ENCODE measurements around the gene TULP4.
"Not testable (repeated sequence)": the region's sequence is repeated elsewhere in the genome, so short reads cannot be mapped to it uniquely, and the experiment has no call there.

TULP4 gene

DNA sequence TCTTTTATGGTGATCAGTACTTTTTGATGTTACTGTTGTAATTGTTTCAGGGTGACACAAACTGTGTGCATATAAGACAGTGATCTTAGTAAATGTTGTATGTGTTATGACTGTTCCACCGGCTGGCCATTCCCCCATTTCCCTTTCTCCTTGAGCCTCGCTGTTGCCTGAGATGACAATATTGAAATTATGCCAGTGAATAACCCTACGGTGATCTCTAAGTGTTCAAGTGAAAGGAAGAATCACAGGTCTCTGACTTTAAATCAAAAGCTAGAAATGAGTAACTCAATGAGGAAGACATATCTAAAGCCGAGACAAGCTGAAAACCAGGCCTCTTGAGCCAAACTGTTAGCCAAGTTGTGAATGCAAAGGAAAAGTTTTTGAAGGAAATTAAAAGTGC is 32.3 kb downstream of the TULP4 start:
- FAIRE-seq (no peak), DNase-seq (ENCODE audit: insufficient read length, low spot score) (no peak)
- TF ChIP-seq, protein P1, sequence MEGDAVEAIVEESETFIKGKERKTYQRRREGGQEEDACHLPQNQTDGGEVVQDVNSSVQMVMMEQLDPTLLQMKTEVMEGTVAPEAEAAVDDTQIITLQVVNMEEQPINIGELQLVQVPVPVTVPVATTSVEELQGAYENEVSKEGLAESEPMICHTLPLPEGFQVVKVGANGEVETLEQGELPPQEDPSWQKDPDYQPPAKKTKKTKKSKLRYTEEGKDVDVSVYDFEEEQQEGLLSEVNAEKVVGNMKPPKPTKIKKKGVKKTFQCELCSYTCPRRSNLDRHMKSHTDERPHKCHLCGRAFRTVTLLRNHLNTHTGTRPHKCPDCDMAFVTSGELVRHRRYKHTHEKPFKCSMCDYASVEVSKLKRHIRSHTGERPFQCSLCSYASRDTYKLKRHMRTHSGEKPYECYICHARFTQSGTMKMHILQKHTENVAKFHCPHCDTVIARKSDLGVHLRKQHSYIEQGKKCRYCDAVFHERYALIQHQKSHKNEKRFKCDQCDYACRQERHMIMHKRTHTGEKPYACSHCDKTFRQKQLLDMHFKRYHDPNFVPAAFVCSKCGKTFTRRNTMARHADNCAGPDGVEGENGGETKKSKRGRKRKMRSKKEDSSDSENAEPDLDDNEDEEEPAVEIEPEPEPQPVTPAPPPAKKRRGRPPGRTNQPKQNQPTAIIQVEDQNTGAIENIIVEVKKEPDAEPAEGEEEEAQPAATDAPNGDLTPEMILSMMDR (IDR thresholded peaks at IDR 0.05; ENCODE audit: insufficient read depth, missing control alignments), result no peak

DNA sequence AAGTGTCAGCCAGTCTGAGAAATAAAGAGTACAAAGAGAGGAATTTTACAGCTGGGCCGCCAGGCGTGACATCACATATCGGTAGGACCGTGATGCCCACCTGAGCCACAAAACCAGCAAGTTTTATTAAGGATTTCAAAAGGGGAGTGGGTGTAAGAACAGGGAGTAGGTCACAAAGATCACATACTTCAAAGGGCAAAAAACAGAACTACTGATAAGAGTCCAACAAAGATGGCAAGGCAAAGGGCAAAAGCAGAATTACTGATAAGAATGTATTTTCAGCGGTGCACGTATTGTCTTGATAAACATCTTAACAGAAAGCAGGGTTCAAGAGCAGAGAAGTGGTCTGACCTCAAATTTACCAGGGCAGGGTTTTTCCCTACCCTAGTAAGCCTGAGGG is 33.2 kb downstream of the TULP4 start:
- not testable (repeated sequence) for FAIRE-seq

DNA sequence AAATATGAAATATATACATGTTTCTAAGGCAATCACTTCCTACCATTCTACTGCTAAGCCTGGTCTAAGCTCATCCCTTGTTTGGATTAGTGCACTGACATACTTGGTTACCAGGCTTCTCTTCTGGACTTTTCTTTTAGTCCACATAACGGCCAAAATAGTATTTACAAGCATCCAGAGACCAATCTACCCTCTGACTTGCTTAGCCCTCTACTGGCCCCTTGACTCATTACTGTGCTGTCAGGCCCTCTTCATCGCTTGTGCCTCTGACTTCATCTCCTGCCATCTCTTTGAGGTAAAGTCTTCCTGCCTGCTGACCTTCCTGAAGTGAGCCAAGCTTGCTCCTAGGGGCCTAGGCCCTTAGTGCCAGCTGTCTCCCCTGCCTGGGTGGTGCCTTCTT is 35.1 kb downstream of the TULP4 start:
- TF ChIP-seq, protein P1 (IDR thresholded peaks at IDR 0.05; ENCODE audit: insufficient read depth, missing control alignments), result no peak

More for the DNA sequence above, 33.2 kb downstream of the TULP4 start:
- not testable (repeated sequence) for DNase-seq (ENCODE audit: insufficient read length, low spot score)

DNA sequence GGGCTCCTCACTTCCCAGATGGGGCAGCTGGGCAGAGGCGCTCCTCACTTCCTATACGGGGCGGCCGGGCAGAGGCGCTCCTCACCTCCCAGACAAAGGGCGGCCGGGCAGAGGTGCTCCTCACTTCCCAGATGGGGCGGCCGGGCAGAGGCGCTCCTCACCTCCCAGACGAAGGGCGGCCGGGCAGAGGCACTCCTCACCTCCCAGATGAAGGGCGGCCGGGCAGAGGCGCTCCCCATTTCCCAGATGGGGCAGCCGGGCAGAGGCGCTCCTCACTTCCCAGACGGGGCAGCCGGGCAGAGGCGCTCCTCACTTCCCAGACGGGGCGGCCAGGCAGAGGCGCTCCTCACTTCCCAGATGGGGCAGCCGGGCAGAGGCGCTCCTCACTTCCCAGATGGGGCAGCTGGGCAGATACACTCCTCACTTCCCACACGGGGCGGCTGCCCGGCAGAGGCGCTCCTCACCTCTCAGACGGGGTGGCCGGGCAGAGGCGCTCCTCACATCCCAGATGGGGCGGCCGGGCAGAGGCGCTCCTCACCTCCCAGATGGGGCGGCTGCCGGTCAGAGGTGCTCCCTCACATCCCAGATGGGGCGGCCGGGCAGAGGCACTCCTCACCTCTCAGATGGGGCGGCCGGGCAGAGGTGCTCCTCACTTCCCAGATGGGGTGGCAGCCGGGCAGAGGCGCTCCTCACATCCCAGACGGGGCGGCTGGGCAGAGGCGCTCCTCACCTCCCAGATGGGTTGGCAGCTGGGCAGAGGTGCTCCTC is 36.7 kb downstream of the TULP4 start:
- FAIRE-seq; DNase-seq (ENCODE audit: insufficient read length, low spot score): not testable (repeated sequence)

More for the DNA sequence above, 35.1 kb downstream of the TULP4 start:
- FAIRE-seq (no peak), DNase-seq (ENCODE audit: insufficient read length, low spot score) (no peak)

DNA sequence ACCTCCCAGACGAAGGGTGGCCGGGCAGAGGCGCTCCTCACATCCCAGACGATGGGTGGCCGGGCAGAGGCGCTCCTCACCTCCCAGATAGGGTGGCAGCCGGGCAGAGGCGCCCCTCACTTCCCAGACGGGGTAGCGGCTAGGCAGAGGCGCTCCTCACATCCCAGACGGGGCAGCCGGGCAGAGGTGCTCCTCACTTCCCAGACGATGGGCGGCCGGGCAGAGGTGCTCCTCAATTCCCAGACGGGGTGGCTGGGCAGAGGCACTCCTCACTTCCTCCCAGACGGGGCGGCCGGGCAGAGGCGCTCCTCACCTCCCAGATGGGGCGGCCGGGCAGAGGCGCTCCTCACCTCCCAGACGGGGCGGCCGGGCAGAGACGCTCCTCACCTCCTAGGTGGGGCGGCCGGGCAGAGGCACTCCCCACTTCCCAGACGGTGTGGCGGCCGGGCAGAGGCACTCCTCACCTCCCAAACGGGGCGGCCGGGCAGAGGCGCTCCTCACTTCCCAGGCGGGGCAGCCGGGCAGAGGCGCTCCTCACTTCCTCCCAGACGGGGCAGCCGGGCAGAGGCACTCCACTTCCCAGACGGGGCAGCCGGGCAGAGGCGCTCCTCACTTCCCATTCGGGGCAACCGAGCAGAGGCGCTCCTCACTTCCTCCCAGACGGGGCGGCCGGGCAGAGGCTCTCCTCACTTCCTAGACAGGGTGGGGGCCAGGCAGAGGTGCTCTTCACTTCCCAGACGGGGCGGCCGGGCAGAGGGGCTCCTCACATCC is 37.4 kb downstream of the TULP4 start:
- FAIRE-seq; DNase-seq (ENCODE audit: insufficient read length, low spot score): not testable (repeated sequence)

DNA sequence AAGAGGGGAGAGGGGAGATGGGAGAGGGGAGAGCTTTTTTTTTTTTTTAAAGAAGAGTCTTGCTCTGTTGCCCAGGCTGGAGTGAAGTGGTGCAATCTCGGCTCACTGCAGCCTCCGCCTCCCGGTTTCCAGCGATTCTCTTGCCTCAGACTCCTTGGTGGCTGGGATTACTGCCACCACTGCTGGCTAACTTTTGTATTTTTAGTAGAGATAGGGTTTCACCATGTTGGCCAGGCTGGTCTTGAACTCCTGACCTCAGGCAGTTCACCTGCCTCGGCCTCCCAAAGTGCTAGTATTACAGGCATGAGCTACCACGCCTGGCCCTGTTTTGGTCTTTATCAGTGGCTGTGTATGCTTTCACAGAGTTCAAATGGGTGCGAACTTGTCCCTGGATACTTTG is 38.5 kb downstream of the TULP4 start:
- FAIRE-seq; DNase-seq (ENCODE audit: insufficient read length, low spot score): not testable (repeated sequence)

DNA sequence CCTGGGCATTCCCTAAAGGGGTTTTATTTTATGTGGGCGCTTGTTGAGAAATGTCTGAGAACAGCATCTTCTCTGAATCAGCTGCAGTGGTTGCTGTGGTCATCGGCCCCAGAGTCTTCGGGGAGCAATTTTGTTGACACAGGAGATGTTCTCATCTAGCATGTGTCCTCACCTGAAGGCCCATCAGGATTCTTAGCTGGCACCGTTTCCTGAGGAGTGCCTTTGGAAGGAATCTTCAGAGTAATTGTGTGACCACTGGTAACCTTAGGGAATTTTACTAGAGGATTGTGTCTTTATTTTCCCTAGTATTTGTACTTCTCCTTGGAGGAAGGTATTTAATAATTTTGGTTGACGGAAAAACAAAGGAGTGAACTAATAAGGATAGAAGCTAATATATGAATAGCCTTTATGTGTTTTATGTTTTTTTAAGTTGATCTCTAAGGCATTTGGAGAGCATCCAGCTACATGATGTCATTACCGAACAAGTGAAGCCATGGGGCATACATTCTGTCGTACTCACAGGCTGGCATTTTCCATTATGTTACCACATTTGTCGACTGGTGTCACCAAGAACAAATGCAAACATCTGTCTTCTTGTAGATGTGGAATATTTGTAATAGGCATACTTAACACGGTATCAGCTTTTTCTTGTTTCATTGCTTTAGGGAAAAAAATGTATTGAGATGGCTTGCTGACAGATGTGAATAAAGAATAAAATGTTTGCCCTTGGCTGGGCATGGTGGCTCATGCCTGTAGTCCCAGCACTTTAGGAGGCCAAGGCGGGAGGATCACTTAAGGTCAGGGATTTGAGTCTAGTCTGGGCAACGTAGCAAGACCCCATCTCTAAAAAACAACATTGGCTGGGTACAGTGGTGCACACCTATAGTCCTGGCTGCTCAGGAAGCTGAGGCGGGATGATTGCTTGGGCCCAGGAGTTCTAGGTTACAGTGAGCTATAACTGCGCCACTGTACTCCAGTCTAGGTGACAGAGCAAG is 41.9 kb downstream of the TULP4 start:
- DNase-seq (ENCODE audit: insufficient read length, low spot score) (no peak), FAIRE-seq (no peak)
- TF ChIP-seq, protein P1 (IDR thresholded peaks at IDR 0.05; ENCODE audit: insufficient read depth, missing control alignments), result no peak

DNA sequence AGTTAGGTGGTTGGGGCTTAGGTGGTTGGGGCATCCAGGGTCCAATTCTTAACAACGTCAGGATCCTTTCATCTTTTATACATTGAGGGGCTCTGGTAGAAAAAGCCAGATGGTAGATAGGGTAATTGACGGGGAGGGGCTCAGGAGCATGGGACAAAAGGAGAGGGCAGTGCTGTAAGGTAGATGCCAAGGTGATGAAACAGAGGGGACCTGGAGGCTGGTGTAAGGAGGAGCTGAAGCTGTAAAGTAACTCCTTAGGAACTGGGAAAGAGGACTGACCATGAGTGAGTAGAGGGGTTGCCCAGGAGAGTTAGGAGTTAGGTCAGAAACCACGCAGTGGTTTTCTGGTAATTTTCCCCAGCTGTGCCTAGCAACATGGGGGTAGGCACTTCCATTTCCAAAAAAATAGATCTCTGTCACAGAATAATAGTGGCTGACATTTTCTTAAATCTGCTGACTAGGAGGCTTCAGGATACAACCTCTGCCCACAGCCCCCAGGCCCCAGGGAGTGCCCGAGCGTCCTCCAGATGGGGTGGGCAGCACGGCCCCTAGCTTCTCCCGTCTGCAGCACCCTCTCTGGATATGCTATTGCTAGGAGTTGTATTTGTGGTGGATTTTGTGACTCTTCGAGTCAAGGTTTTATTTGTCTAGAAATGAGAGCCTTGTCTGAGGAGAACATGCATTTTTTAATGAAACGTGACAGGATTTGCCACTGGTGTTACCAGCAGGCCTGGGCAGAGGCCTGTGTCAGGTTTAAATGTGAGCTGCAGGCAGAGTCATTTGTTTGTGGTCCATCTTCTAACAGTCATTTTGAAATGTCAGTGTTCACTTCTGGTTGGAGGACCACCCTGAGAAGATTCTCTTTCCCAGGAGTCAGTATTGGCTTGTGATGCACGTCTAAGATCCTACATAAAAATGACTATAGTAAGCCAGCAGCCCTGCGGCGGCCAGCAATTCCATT is 44.6 kb downstream of the TULP4 start:
- TF ChIP-seq, protein P1 (IDR thresholded peaks at IDR 0.05; ENCODE audit: insufficient read depth, missing control alignments), result no peak
- FAIRE-seq (no peak), DNase-seq (ENCODE audit: insufficient read length, low spot score) (no peak)
